ENCODE results near the gene SEC63.

- TF ChIP-seq CTCF (conservative IDR thresholded peaks at IDR 0.05 in 1 of 2, IDR thresholded peaks at IDR 0.05 in 1 of 2; ENCODE audit: low read depth in 1 of 2, low read length in 2 of 2) (no peak), EZH2 (IDR thresholded peaks at IDR 0.05; ENCODE audit: low read length, missing control alignments) (no peak)
These were observed 48.0 kb upstream of the SEC63 start for GRCh38 chr6:108005961-108006360.

Data from fibroblast of lung (primary cell).